ENCODE measurements around the gene NCK2.

- TF ChIP-seq CTCF (IDR thresholded peaks at IDR 0.05) (no peak), POLR2A (IDR thresholded peaks at IDR 0.05; ENCODE audit: low read depth) (no peak), POLR2AphosphoS5 (IDR thresholded peaks at IDR 0.05) (no peak)
These were observed 116.5 kb downstream of the NCK2 start for GRCh38 chr2:105861200-105861599.
